Type B pancreatic cell (in vitro differentiated cells): ENCODE data around the gene ROS1. TPM values are rescaled to one million over a fixed set of nuclear protein-coding genes. Genes with fewer than 3 reads are reported as not detected.
A peak's percentile ranks its signal among the peaks of the same experiment; 100 is the strongest.

Source experiments
- DNase-seq: peaks from one replicate; pipeline ENCODE4 v3.0.0; 2021; ENCODE audit warnings: mixed read lengths; ENCODE audit not compliant: unreplicated experiment; ENCODE audit errors: extremely low spot score
- H3K27ac Mint-ChIP-seq: 2 replicates; pipeline ENCODE4 v1.8.0; 2021; ENCODE audit warnings: mild to moderate bottlenecking, mixed read lengths
- H3K27me3 Mint-ChIP-seq: 2 replicates; pipeline ENCODE4 v1.8.0; 2021; ENCODE audit warnings: mixed read lengths
- H3K36me3 Mint-ChIP-seq: 2 replicates; pipeline ENCODE4 v1.8.0; 2021; ENCODE audit warnings: mixed read lengths
- H3K4me1 Mint-ChIP-seq: one replicate; pipeline ENCODE4 v1.8.0; 2021; ENCODE audit warnings: mixed read lengths; ENCODE audit not compliant: unreplicated experiment
- H3K4me3 Mint-ChIP-seq: 2 replicates; pipeline ENCODE4 v1.8.0; 2021; ENCODE audit warnings: mild to moderate bottlenecking, mixed read lengths
- H3K9me3 Mint-ChIP-seq: 2 replicates; pipeline ENCODE4 v1.8.0; 2021; ENCODE audit warnings: mixed read lengths
- CTCF ChIP-seq: fragments of 200-600 bp; sonication (generic); conservative IDR thresholded peaks from 2 replicates; pipeline ENCODE4 v1.5.0; 2021; ENCODE audit warnings: antibody characterized with exemption, mild to moderate bottlenecking
- total RNA-seq: library from RNA; stranded (reverse); gene quantifications from 2 replicates; pipeline ENCODE4 v1.2.1, GENCODE V29; 2021; ENCODE audit warnings: low replicate concordance

The ROS1 gene
- total RNA-seq, 1 donor from 2014 or later, result 0.19 TPM

GRCh38 chr6:117456998-117457397, 31.3 kb upstream of the ROS1 start:
- Mint-ChIP-seq H3K9me3 (no peaks in the 10 kb centered on the region), H3K27ac (no peak overlapping the region), H3K27me3 (no peaks in the 10 kb centered on the region), H3K4me1 (no peaks in the 10 kb centered on the region), H3K36me3 (no peaks in the 10 kb centered on the region), H3K4me3 (no peak overlapping the region)
- TF ChIP-seq CTCF, result no peak
- DNase-seq, result no peak

- no peaks in the 10 kb centered on the region for H3K9me3 Mint-ChIP-seq
Measured at GRCh38 chr6:117456250-117456649, 30.5 kb upstream of the ROS1 start.

GRCh38 chr6:117451671-117452070, 25.9 kb upstream of the ROS1 start:
- no peak overlapping the region for H3K27ac Mint-ChIP-seq
- TF ChIP-seq CTCF, result no peak
- no peak for DNase-seq
- peaks cover 4% of the 10 kb centered on the region for H3K4me1 Mint-ChIP-seq
- H3K36me3 Mint-ChIP-seq, result no peaks in the 10 kb centered on the region
- H3K4me3 Mint-ChIP-seq, result peak overlapping the region; percentile 26
- H3K27me3 Mint-ChIP-seq, result peaks cover 6% of the 10 kb centered on the region
- no peaks in the 10 kb centered on the region for H3K9me3 Mint-ChIP-seq

More at GRCh38 chr6:117456250-117456649, 30.5 kb upstream of the ROS1 start:
- no peak for DNase-seq
- H3K36me3 Mint-ChIP-seq, result no peaks in the 10 kb centered on the region
- peak overlapping the region; percentile 17 for H3K4me3 Mint-ChIP-seq
- H3K27ac Mint-ChIP-seq, result no peak overlapping the region
- H3K4me1 Mint-ChIP-seq, result no peaks in the 10 kb centered on the region
- no peak for TF ChIP-seq CTCF
- H3K27me3 Mint-ChIP-seq, result no peaks in the 10 kb centered on the region

GRCh38 chr6:117449549-117450439, 24.1 kb upstream of the ROS1 start:
- TF ChIP-seq CTCF, result peak; percentile 91
- H3K27me3 Mint-ChIP-seq, result peaks cover 9% of the 10 kb centered on the region
- H3K9me3 Mint-ChIP-seq, result no peaks in the 10 kb centered on the region
- H3K4me1 Mint-ChIP-seq, result peaks cover 4% of the 10 kb centered on the region
- no peak for DNase-seq
- H3K36me3 Mint-ChIP-seq, result no peaks in the 10 kb centered on the region
- H3K4me3 Mint-ChIP-seq, result no peak overlapping the region
- no peak overlapping the region for H3K27ac Mint-ChIP-seq

GRCh38 chr6:117448732-117449485, 23.2 kb upstream of the ROS1 start:
- Mint-ChIP-seq H3K27ac (peak overlapping the region; percentile 19), H3K9me3 (no peaks in the 10 kb centered on the region), H3K27me3 (peaks cover 10% of the 10 kb centered on the region), H3K4me3 (peak overlapping the region; percentile 2), H3K4me1 (peaks cover 4% of the 10 kb centered on the region), H3K36me3 (no peaks in the 10 kb centered on the region)
- TF ChIP-seq CTCF, result no peak
- DNase-seq, result no peak
